GM04503 (cell line): ENCODE data around the gene SEL1L3.

Experiments
- DNase-seq: peaks from one replicate; pipeline ENCODE4 v3.0.0-alpha.2; 2012; ENCODE audit warnings: low read depth

SEL1L3 gene

GRCh38 chr4:25847329-25847728 is 15.5 kb downstream of the SEL1L3 start:
- no peak for DNase-seq

GRCh38 chr4:25845841-25846653 is 16.7 kb downstream of the SEL1L3 start:
- no peak for DNase-seq

- no peak for DNase-seq
Measured at GRCh38 chr4:25844961-25845712, 17.7 kb downstream of the SEL1L3 start.

GRCh38 chr4:25843340-25844097 is 19.3 kb downstream of the SEL1L3 start:
- no peak for DNase-seq

GRCh38 chr4:25842229-25842845 is 20.5 kb downstream of the SEL1L3 start:
- no peak for DNase-seq

GRCh38 chr4:25839687-25840086 is 23.1 kb downstream of the SEL1L3 start:
- no peak for DNase-seq

GRCh38 chr4:25839233-25839632 is 23.6 kb downstream of the SEL1L3 start:
- no peak for DNase-seq

GRCh38 chr4:25838526-25838925 is 24.3 kb downstream of the SEL1L3 start:
- DNase-seq: no peak

- no peak for DNase-seq
Measured at GRCh38 chr4:25837107-25837506, 25.7 kb downstream of the SEL1L3 start.

- DNase-seq: no peak
Measured at GRCh38 chr4:25835384-25835783, 27.4 kb downstream of the SEL1L3 start.

GRCh38 chr4:25834411-25835107 is 28.2 kb downstream of the SEL1L3 start:
- no peak for DNase-seq

- DNase-seq: no peak
Measured at GRCh38 chr4:25830548-25830947, 32.2 kb downstream of the SEL1L3 start.

GRCh38 chr4:25827897-25828296 is 34.9 kb downstream of the SEL1L3 start:
- DNase-seq: no peak

GRCh38 chr4:25827373-25827772 is 35.4 kb downstream of the SEL1L3 start:
- no peak for DNase-seq

GRCh38 chr4:25826074-25826752 is 36.6 kb downstream of the SEL1L3 start:
- no peak for DNase-seq

- no peak for DNase-seq
Measured at GRCh38 chr4:25823632-25824031, 39.2 kb downstream of the SEL1L3 start.

GRCh38 chr4:25821899-25822298 is 40.9 kb downstream of the SEL1L3 start:
- no peak for DNase-seq

- DNase-seq: no peak
Measured at GRCh38 chr4:25821267-25821666, 41.5 kb downstream of the SEL1L3 start.

GRCh38 chr4:25818876-25819275 is 43.9 kb downstream of the SEL1L3 start:
- DNase-seq: no peak

GRCh38 chr4:25818371-25818871 is 44.4 kb downstream of the SEL1L3 start:
- no peak for DNase-seq
